ENCODE data around the gene SLC9A8. TPM values are rescaled to one million over a fixed set of nuclear protein-coding genes. Genes with fewer than 3 reads are reported as not detected.

Gene SLC9A8
- total RNA-seq, 6 experiments from 2014 or later: 7.1 to 8.0 (median 7.4) TPM

GRCh38 chr20:49821870-49822331 lies 9.3 kb downstream of the SLC9A8 start:
- Mint-ChIP-seq H3K27me3 (ENCODE audit: insufficient read depth) (no peaks in the 10 kb centered on the region; the same call in 1 of the 2 replicates), H3K9me3 (no peaks in the 10 kb centered on the region), H3K4me1 (ENCODE audit: low read depth) (peaks cover 45% of the 10 kb centered on the region), H3K4me3 (no peak overlapping the region), H3K27ac (no peak overlapping the region), H3K36me3 (ENCODE audit: low read depth) (peaks cover 37% of the 10 kb centered on the region)
- TF ChIP-seq CTCF (IDR thresholded peaks at IDR 0.05): no peak; the same call in 1 of the 2 replicates
- peak; percentile 27 for DNase-seq

GRCh38 chr20:49823152-49823847 lies 10.7 kb downstream of the SLC9A8 start:
- DNase-seq: no peak
- H3K4me3 Mint-ChIP-seq: no peak overlapping the region
- H3K27me3 Mint-ChIP-seq (ENCODE audit: insufficient read depth): no peaks in the 10 kb centered on the region; the same call in 1 of the 2 replicates
- H3K4me1 Mint-ChIP-seq (ENCODE audit: low read depth): peaks cover 45% of the 10 kb centered on the region
- no peaks in the 10 kb centered on the region for H3K9me3 Mint-ChIP-seq
- peak overlapping the region; percentile 55 for H3K27ac Mint-ChIP-seq
- TF ChIP-seq CTCF (IDR thresholded peaks at IDR 0.05): no peak
- peaks cover 37% of the 10 kb centered on the region for H3K36me3 Mint-ChIP-seq (ENCODE audit: low read depth)

GRCh38 chr20:49824206-49824605 lies 11.6 kb downstream of the SLC9A8 start:
- Mint-ChIP-seq H3K36me3 (ENCODE audit: low read depth) (peaks cover 33% of the 10 kb centered on the region), H3K4me3 (peak overlapping the region; percentile 2; the same call in 1 of the 2 replicates), H3K27ac (peak overlapping the region; percentile 55), H3K9me3 (no peaks in the 10 kb centered on the region), H3K4me1 (ENCODE audit: low read depth) (peaks cover 45% of the 10 kb centered on the region), H3K27me3 (ENCODE audit: insufficient read depth) (no peaks in the 10 kb centered on the region; the same call in 1 of the 2 replicates)
- peak; percentile 66 for DNase-seq
- no peak for TF ChIP-seq CTCF (IDR thresholded peaks at IDR 0.05)

- Mint-ChIP-seq H3K27me3 (ENCODE audit: insufficient read depth) (no peaks in the 10 kb centered on the region; the same call in 1 of the 2 replicates), H3K36me3 (ENCODE audit: low read depth) (peaks cover 29% of the 10 kb centered on the region), H3K27ac (no peak overlapping the region), H3K4me3 (no peak overlapping the region), H3K9me3 (no peaks in the 10 kb centered on the region), H3K4me1 (ENCODE audit: low read depth) (peaks cover 44% of the 10 kb centered on the region)
- no peak for DNase-seq
- no peak for TF ChIP-seq CTCF (IDR thresholded peaks at IDR 0.05)
Measured at GRCh38 chr20:49825521-49826033, 12.9 kb downstream of the SLC9A8 start.

DNA sequence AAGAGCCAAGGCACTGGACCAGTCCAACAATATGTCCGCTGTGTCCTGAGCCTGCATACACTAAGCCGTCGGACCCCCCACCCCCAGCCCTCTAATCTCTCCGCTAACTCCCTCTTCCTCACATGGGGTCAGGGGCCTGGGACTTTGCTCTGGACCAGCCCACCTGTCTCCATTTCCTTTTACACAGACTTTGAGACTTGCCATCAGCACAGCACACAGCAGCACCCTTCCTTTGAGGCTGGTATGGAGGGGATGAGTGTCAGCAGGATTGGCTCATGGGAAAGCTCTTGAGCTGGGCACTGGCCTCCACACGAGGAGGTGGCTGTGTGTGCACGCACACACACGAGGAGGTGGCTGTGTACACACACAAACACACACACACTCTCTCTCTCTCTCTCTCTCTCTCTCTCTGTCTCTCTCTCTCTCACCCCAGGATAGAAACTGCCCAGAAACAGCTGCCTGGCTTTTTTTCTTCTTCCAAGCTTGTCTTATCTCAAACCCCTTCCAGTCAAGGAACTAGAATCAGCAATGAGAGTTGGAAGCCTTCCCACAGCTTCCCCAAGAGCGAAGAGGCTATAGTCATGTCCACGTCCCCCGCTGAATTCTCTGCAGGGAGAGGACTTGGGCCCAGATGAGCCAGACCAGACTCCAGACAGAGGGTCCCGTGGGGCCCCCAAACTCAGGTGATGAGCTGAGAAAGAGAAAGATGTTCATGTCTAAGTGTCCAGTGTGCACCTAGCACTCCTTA lies 18.6 kb downstream of the SLC9A8 start:
- no peaks in the 10 kb centered on the region for H3K9me3 Mint-ChIP-seq
- no peak for TF ChIP-seq CTCF (IDR thresholded peaks at IDR 0.05)
- H3K36me3 Mint-ChIP-seq (ENCODE audit: low read depth): peaks cover 17% of the 10 kb centered on the region
- H3K4me3 Mint-ChIP-seq: no peak overlapping the region
- H3K4me1 Mint-ChIP-seq (ENCODE audit: low read depth): peaks cover 8% of the 10 kb centered on the region; the same call in 1 of the 2 replicates
- no peaks in the 10 kb centered on the region for H3K27me3 Mint-ChIP-seq (ENCODE audit: insufficient read depth)
- no peak overlapping the region for H3K27ac Mint-ChIP-seq
- no peak for DNase-seq

Measured in HFFc6 (cell line).